Measurements from ENCODE around the gene AATK.

AATK gene, protein sequence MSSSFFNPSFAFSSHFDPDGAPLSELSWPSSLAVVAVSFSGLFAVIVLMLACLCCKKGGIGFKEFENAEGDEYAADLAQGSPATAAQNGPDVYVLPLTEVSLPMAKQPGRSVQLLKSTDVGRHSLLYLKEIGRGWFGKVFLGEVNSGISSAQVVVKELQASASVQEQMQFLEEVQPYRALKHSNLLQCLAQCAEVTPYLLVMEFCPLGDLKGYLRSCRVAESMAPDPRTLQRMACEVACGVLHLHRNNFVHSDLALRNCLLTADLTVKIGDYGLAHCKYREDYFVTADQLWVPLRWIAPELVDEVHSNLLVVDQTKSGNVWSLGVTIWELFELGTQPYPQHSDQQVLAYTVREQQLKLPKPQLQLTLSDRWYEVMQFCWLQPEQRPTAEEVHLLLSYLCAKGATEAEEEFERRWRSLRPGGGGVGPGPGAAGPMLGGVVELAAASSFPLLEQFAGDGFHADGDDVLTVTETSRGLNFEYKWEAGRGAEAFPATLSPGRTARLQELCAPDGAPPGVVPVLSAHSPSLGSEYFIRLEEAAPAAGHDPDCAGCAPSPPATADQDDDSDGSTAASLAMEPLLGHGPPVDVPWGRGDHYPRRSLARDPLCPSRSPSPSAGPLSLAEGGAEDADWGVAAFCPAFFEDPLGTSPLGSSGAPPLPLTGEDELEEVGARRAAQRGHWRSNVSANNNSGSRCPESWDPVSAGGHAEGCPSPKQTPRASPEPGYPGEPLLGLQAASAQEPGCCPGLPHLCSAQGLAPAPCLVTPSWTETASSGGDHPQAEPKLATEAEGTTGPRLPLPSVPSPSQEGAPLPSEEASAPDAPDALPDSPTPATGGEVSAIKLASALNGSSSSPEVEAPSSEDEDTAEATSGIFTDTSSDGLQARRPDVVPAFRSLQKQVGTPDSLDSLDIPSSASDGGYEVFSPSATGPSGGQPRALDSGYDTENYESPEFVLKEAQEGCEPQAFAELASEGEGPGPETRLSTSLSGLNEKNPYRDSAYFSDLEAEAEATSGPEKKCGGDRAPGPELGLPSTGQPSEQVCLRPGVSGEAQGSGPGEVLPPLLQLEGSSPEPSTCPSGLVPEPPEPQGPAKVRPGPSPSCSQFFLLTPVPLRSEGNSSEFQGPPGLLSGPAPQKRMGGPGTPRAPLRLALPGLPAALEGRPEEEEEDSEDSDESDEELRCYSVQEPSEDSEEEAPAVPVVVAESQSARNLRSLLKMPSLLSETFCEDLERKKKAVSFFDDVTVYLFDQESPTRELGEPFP (N-terminal part only)

DNA sequence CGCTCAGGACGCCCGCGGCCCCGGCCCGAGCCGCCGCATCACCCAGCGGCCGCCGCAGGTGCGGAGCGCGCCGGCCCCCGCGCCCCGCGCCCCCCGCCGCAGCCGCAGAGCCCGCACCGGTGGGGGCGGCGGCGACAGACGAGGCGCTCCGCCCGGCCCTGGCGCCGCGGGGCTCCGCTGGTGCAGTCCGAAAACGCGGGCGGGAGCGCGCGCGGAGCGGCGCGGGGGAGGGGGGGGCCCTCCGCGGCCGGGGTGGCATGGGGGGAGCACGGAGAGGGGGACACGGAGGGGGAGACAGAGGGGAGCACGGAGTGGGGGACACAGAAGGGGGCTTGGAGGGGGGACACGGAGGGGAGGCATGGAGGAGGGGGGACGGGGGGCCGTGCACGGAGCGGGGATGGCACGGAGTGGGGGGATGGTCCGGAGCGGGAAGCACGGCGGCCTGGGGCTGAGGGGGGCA, at the start of gene AATK:
AATK (minus strand) TSS at position 189 of the 460 bp plus-strand sequence. CDS start 229 bp downstream, outside the sequence.
- H3K9me3 Mint-ChIP-seq = no peaks in the 10 kb centered on the region

DNA sequence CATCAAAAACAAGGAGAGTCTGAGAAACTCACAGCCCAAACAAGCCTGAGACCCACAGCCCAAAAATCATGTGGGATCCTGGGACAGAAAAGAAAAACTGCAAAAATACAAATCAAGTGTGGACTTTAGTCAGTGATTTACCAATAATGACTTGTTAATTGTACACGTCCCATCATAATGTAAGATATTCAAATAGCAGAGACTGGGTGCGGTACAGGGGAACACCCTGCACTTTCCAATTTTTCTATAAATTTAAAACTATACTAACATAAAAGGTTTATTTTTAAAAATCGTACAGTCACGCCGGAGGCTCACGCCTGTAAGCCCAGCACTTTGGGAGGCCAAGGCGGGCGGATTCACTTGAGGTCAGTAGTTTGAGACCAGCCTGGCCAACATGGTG, 48.0 kb upstream of the AATK start:
- Mint-ChIP-seq H3K9me3 (no peaks in the 10 kb centered on the region), H3K4me1 (peaks cover 14% of the 10 kb centered on the region), H3K36me3 (ENCODE audit: low read depth) (peaks cover 21% of the 10 kb centered on the region), H3K4me3 (no peak overlapping the region), H3K27ac (no peak overlapping the region), H3K27me3 (ENCODE audit: low read depth) (no peaks in the 10 kb centered on the region)
- TF ChIP-seq, protein P1, sequence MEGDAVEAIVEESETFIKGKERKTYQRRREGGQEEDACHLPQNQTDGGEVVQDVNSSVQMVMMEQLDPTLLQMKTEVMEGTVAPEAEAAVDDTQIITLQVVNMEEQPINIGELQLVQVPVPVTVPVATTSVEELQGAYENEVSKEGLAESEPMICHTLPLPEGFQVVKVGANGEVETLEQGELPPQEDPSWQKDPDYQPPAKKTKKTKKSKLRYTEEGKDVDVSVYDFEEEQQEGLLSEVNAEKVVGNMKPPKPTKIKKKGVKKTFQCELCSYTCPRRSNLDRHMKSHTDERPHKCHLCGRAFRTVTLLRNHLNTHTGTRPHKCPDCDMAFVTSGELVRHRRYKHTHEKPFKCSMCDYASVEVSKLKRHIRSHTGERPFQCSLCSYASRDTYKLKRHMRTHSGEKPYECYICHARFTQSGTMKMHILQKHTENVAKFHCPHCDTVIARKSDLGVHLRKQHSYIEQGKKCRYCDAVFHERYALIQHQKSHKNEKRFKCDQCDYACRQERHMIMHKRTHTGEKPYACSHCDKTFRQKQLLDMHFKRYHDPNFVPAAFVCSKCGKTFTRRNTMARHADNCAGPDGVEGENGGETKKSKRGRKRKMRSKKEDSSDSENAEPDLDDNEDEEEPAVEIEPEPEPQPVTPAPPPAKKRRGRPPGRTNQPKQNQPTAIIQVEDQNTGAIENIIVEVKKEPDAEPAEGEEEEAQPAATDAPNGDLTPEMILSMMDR (IDR thresholded peaks at IDR 0.05; ENCODE audit: unreplicated experiment in 3 of 3) = no peak

More for the DNA sequence above, at the start of gene AATK:
- H3K36me3 Mint-ChIP-seq (ENCODE audit: low read depth) = no peaks in the 10 kb centered on the region
- TF ChIP-seq, protein P1 (IDR thresholded peaks at IDR 0.05; ENCODE audit: unreplicated experiment in 3 of 3) = no peak
- H3K4me3 Mint-ChIP-seq = peak within 1 kb of the TSS; percentile 65 to 77 (median 75)
- no peak within 1 kb of the TSS for H3K27ac Mint-ChIP-seq
- H3K4me1 Mint-ChIP-seq = peaks cover 9% of the 10 kb centered on the region
- peaks cover 13% of the 10 kb centered on the region for H3K27me3 Mint-ChIP-seq (ENCODE audit: low read depth)

GRCh38 chr17:81212365-81212764, 46.3 kb upstream of the AATK start:
- Mint-ChIP-seq H3K27ac (no peak overlapping the region), H3K4me3 (no peak overlapping the region), H3K4me1 (peaks cover 8% of the 10 kb centered on the region), H3K36me3 (ENCODE audit: low read depth) (peaks cover 21% of the 10 kb centered on the region), H3K9me3 (no peaks in the 10 kb centered on the region), H3K27me3 (ENCODE audit: low read depth) (no peaks in the 10 kb centered on the region)
- TF ChIP-seq, protein P1 (IDR thresholded peaks at IDR 0.05; ENCODE audit: unreplicated experiment in 3 of 3) = no peak

DNA sequence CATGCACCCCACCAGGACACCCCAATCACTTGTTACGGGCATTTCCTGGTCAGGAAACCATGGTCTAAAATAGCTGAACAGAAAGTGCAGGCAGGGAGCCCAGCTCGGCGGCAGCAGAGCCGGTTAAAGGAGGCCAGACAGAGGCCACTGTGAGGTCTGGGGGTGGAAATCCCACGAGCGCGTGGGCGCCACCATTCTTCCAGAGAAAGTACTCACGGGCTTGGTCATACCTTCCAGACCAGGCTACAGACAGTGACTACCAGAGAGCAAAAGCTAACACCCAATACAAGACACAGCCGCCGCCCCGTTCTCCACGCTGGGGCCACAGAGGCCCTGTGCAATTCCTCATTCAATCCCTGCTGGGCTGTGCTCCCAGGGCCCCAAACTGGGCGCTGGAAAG, 44.8 kb upstream of the AATK start:
- H3K27me3 Mint-ChIP-seq (ENCODE audit: low read depth) = no peaks in the 10 kb centered on the region
- TF ChIP-seq, protein P1 (IDR thresholded peaks at IDR 0.05; ENCODE audit: unreplicated experiment in 3 of 3) = no peak
- H3K27ac Mint-ChIP-seq = no peak overlapping the region
- no peak overlapping the region for H3K4me3 Mint-ChIP-seq
- H3K9me3 Mint-ChIP-seq = no peaks in the 10 kb centered on the region
- H3K36me3 Mint-ChIP-seq (ENCODE audit: low read depth) = peaks cover 10% of the 10 kb centered on the region
- no peaks in the 10 kb centered on the region for H3K4me1 Mint-ChIP-seq

DNA sequence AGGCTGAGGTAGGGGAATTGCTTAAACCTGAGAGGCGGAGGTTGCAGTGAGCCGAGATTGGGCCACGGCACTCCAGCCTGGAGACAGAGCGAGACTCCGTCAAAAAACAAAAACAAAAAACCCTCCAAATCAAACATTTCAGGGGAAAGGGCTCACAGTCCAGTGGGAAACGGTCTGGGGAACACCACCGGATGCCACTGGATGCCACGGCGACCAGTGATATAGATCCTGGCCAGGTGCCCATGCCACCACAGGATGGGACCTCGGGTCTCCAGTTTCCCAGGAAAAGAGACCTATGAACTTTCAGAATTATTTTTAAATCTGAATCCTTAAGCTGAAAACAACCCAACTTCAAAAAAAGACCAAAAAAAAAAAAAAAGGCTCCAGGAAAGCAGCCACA, 44.4 kb upstream of the AATK start:
- Mint-ChIP-seq H3K4me1 (no peaks in the 10 kb centered on the region), H3K27me3 (ENCODE audit: low read depth) (no peaks in the 10 kb centered on the region), H3K4me3 (no peak overlapping the region), H3K9me3 (no peaks in the 10 kb centered on the region), H3K27ac (no peak overlapping the region), H3K36me3 (ENCODE audit: low read depth) (peaks cover 6% of the 10 kb centered on the region)
- TF ChIP-seq, protein P1 (IDR thresholded peaks at IDR 0.05; ENCODE audit: unreplicated experiment in 3 of 3) = no peak
